SKM-1 (cell line): ENCODE measurements around the gene KCNAB3.

ENCODE experiments used
- DNase-seq: peaks from one replicate; lab custom pipeline; 2025; ENCODE audit not compliant: unreplicated experiment; lab: John Stamatoyannopoulos, UW

The KCNAB3 gene

DNA sequence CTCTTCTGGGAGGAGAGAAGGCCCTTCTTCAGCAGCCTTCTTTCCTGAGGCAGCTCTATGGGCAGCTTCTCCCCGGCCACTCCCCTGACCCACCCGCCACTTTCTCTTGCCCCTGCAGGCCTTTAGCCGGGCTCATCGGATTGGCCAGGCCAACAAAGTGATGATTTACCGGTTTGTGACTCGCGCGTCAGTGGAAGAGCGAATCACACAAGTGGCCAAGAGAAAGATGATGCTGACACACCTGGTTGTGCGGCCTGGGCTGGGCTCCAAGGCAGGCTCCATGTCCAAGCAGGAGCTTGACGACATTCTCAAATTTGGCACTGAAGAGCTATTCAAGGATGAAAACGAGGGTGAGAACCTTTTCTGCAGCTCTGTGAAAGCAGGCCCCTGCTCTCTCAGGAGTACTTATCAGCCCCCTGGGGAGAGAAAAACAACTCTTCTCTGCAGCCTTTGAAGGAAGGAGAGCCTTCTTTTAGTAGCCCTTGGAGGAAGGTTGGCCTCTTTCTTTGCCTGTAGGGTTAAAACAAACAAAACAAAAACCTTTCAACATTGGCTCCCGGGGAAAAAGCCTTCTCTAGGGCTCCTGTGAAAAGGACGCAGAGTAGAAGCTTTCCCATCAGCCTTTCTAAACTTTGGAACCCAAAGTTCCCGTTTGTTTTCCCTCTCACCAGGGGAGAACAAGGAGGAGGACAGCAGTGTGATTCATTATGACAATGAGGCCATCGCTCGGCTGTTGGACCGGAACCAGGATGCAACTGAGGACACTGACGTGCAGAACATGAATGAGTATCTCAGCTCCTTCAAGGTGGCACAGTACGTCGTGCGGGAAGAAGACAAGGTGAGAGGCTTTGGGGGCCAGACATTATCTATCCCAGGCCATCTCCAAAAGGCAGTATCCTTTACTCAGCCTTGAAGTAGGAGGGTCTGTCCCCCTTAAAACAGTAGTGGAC lies 26.2 kb downstream of the KCNAB3 start:
- no peak for DNase-seq

DNA sequence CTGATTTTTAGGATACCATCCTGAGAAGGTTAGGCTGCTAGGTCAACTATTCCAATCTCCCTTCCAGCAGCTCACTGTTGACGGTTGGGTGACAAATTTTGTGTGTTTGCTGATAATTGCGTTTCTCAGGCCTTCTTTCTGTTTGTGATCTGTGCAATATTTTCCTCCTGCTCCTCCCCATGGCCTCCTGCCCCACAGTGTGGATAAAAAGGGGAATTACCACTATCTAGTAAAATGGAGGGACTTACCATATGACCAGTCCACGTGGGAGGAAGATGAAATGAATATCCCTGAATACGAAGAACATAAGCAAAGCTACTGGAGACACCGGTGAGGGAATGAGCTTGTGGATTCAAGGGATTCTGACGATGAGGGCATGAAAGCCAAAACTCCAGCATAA lies 31.9 kb downstream of the KCNAB3 start:
- no peak for DNase-seq

DNA sequence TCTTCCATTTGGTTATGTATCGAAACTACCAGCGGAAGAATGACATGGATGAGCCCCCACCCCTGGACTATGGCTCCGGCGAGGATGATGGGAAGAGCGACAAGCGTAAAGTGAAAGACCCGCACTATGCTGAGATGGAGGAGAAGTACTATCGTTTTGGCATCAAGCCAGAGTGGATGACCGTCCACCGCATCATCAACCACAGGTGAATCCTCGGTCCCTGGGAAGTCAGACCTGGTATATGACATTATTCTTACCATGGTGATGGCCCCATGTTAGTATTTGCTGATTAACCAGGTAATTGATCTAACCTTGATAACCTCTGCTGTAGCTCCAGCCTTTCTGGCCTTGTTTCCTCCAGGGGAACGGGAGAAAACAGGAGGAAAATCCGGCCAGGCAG lies 32.6 kb downstream of the KCNAB3 start:
- DNase-seq = no peak

DNA sequence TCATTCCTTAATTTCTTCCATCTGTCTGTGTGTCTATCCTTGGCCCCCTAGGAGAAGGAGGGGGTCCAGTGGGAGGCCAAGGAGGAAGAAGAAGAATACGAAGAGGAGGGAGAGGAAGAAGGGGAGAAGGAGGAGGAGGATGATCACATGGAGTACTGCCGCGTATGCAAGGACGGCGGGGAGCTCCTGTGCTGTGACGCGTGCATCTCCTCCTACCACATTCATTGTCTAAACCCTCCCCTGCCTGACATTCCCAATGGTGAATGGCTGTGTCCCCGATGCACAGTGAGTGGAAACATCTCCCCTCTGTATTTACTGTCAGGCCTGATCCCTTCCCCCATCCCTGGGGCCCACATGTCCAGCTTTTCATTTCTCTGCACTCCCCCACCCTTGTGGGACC lies 34.8 kb downstream of the KCNAB3 start:
- DNase-seq = no peak

DNA sequence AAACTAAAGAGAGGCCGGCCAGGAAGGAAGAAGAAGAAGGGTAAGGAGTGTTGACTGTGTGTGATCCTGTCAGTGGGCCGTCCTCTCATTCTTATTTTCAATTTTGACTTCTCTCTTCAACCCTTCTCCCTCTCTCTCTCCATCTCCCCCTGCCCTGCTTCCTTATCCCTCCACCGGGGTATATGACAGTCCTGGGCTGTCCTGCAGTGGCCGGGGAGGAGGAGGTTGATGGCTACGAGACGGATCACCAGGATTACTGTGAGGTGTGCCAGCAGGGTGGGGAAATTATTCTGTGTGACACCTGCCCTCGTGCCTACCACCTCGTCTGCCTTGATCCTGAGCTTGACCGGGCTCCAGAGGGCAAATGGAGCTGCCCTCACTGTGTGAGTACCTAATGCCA lies 35.4 kb downstream of the KCNAB3 start:
- DNase-seq = no peak

DNA sequence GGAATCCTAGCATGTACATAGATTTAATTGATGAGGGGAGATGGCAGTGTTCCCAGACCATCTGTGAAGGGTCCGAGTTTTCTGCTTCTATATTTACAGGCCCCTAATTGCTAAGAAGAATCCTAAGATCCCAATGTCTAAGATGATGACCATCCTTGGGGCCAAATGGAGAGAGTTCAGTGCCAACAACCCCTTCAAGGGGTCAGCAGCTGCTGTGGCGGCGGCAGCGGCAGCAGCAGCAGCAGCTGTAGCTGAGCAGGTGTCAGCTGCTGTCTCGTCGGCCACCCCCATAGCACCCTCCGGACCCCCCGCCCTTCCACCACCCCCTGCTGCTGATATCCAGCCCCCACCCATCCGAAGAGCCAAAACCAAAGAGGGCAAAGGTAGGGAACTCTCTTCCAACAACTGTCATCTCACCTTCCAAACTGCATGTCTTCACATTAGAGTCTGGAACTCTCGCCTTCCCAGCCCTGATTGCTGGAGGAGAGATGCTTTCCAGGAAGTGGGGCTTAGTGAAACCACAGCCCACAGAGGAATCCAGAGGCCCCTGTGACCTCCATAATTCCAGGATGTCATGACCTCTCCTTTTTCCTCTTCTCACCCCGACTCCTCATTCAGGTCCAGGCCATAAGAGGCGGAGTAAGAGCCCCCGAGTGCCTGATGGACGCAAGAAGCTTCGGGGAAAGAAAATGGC lies 36.3 kb downstream of the KCNAB3 start:
- DNase-seq = no peak

DNA sequence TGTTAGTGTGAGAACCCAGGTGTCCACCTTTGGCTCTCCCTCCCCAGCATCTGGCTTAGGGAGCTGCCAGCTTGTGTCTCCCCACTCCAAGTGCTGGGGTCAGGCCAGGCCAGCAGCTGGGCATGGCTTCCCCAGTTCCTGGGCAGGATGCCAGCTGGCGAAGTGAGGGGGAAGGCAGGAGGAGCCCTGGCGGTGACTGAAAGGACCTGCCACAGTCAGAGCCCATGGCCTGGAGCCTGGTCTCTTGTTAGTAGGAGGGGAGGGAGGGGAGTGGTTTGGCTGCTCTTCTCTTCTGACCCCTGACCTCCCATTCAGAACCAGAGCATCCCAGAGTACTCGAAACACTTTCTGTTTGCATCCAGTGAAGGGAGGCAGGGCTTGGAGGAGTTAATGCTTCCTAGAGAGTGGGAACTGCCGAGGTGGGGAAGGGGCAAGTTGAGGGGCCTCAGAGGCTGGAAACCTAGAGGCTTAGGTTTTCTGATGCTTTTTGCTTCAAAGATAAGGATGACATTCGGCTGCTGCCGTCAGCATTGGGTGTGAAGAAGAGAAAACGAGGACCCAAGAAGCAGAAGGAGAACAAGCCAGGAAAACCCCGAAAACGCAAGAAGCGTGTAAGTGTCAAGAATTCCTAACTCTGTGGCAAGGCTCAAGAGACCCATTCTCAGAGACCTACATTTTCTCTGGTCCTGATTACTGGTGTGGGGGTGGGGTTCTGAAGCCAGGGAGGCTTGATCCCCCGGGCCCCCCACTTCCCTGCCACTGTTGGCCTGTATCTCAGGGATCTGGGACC lies 40.3 kb downstream of the KCNAB3 start:
- no peak for DNase-seq

DNA sequence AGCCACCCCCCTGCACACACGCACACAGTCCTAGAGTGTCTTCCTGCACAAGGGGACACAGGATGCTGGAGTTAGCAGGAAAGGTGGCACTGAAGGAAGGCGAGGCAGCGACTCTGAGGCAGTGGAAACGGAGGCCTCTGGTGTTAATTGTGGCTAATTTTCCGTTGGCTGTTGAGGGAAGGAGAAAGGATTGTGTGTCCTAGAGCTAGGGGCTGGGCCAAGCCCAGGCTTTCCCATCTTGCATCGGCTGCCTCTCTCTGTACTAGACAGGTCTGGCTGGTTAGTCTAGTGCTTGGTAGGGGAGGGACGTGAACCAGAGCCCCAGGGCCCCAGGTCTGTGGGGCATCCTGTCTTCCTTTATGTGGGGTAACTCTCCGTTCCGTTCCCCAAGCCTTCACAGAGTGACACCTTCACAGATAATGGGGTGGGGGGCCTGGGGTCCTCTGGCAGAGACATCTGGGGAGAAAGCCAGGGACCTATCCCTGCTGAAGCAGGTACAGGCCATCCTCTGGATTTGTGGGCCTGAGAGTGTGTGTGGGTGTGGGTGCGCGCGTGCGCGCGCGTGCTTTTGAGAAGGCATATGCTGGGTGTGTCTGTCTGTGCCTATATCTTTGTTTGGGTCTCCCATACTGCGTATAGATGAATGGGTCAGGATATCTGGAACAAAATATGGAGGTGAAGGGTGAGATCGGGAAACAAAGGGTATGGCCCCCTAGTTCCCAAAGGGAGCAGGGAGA lies 41.3 kb downstream of the KCNAB3 start, which contains the start of gene CHD3:
Gene CHD3, plus strand, starts transcription at position 606 of the 737 bp plus-strand sequence. CDS start 212 bp downstream, outside the sequence.
- DNase-seq = no peak

DNA sequence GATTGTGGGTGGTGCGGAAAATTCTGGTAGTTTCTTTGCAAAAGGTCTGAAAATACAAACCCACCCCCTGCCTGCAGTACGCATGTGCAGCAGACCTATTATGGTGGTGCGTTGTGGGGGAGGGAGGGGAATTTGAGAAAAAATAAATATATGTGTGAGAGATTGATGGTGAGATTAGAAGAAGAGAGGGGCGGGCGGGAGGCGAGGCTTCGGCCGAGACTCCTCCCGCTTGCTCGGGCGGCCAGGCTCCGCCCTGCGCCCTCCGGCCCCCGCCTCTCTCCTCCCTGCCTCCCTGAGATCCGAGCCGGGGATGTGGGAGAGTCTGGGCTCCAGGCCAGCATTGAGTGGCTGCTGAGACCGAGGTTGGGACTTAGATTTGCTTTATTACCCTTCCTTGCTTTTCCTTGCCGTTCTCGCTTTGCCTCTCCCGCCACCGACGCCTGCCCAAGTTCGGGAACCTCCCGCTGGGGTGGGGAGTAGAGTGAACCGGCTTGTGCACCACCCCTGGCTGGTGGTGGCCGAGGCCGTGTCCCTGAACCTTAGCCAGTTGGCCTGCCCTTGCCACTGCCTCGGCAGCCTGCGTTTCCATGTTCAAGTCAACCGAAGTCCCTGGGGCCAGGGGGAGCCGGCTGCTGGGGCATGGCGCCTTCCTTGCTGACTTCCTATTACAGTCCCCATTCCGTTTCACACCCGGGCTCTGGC lies 42.0 kb downstream of the KCNAB3 start:
- no peak for DNase-seq

DNA sequence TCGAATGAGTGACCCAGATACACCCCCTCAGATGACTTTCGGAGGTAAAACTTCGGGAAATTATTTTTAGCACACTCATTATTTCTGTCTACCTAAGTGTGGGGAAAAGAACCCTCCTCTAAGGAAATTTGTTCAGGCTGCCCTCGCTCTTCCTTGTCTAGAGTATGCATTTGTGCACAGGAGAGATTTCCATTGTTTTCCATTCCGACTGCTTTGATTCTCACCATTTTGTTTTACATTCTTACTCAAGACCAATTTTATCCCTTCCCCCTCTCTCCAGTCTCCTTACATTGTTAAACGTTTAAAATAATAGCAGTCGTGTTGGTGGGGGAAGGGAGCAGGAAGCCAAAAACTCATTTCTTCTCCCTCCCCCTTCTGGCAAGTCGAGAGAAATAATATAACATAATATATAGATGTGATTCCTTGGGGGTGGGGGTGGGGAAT lies 42.6 kb downstream of the KCNAB3 start:
- DNase-seq = no peak

DNA sequence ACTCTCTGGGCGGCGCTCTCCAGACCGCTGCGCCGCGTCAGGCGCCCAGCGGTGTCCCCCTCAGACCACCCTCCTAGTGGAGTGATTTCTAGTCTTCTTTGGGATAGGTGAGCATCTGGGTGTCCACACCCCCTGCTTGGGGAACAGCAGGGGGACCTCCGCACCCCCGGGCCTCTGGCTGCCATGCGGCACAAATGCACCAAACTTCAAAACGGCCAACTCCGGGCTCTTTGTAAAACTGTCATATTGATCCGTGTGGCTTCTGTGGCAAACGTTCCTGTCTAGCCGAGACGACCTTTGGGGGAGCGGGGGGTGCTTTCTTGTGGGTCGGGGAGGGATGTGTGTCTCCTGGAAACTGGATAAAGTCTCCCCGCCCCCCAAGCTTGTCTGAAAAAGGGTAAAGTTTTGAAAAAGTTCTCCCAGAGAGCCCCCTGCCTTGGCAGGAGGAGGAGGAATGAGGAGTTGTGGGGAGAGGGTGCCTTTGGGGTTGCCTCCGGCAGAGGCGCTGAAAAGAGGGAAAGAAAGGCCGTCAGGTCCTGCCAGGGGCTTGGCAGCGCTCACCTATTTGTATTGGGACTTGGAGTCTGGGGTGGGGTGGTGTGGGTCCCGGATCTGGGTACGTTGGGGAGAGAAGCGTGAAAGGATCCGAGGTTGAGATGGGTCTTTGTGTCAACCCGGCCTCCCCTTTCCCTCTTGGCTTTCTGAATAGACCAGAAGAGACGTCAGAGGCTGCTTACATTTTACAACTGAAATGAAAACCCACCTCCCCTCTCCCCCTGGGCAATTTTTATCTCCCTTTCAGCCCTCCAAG lies 43.2 kb downstream of the KCNAB3 start:
- no peak for DNase-seq

DNA sequence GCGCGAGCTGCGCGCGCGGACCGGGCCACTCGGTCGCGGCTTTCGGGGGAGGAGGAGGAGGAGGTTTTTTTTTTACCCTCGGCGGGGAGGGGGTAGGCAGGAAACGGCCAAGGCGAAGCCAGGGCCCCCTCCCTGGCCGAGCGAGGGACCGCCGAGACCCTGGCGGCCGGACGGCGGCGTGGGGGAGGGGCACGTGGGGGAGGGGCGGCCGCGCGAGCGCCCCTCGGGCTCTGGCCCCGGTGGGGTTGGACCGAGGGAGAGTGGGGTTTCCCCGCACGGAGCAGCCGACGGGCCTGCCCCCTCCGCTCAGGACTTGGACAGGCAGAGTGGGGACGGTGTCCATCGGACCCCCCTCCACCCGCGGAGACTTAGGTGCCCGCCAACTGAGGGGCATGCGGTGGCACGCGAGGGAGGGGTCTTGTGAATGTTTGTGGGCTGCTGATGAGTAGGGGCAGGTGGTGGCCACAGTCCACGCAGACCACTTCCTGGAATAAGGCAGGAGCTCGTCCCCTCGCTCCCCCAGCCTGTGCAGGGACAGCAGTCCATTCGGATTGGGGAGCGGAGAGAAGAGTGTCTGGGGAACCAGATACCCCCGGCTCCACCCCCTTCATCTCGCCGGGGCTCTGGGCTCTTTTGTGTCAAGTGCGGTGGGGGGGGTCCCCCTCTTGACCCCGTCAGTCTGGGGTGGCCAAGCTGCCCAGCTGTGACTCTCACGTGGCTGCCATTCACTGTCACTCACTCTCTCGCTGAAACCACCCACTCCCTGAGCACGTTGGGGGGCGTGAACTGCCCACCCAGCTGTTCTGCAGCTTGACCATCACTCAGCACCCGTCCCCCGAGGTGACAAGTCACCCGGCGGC lies 44.1 kb downstream of the KCNAB3 start:
- DNase-seq = no peak

DNA sequence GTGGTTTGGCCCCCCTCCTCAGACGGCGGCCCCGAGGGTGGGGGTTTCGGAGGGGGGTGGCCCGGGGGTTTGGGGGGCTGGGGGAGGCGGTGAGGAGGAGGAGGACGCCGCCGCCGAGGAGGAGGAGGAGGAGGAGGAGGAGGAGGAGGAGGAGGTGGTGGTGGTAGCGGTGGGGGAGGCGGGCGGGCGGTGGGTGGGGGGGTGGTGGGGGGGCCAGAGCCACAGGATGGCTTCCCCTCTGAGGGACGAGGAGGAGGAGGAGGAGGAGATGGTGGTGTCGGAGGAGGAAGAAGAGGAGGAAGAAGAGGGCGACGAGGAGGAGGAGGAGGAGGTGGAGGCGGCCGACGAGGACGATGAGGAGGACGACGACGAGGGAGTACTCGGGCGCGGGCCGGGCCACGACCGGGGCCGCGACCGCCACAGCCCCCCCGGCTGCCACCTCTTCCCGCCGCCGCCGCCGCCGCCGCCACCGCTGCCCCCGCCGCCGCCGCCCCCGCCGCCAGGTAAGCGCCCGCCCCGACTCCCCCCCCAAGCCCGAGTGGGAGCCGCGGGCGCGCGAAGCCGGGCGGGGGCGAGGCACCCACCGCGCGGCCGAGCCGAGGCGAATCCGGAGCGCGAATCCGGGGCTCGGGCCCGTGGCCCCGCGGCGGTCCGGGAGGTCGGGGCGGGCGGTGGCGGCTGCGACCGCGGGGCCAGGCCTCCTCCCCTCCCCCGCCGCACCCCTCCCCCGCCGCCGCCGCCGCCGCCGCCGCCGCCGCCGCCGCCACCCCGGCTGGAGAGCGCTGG lies 44.9 kb downstream of the KCNAB3 start:
- no peak for DNase-seq

DNA sequence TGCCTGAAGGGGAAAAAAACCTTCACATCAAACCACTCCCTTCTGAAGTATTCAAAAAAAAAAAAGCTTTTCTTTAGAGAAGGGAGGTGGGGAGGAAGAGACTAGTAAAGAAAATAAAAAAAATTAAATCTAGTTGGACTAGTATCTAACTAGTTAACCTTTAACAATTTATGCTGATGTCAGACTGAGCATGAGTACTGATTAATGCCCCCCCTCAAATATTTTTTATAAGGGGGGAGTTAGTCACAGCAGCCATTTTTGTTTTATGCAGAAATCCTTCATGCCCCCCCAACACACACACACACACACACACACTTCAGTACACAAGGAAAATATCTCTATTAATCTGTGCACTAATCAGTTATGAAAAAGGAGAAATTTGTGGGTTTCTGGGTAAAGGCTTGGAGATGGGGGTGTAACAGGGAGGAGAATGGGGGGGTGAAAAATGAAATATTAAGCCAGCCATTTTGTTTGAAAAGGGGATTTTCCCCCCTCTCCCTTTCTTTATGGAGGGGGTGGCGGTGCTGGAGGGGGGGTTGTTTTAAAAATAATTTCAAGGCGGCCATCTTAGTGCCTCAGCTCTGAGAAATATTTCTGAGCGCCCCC lies 45.8 kb downstream of the KCNAB3 start:
- DNase-seq = no peak

DNA sequence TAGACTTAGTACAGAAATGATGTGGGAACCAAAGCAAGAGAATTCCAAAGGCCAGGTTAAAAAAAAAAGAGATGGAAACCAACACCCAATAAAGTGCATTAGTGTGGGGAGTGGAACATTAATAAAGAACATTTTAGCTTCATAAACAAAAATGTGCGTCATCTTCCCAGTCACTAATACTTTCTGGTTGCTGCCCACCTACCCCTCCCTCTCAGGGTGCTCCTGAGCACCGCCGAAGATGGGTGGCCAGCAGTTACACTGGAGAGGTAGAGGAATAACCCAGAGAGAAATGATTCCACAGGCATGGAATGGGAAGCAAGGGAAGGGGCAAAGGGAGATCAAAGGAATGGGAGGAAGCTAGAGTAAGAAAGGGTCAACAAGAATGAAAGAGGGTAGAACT lies 47.0 kb downstream of the KCNAB3 start:
- DNase-seq = no peak

DNA sequence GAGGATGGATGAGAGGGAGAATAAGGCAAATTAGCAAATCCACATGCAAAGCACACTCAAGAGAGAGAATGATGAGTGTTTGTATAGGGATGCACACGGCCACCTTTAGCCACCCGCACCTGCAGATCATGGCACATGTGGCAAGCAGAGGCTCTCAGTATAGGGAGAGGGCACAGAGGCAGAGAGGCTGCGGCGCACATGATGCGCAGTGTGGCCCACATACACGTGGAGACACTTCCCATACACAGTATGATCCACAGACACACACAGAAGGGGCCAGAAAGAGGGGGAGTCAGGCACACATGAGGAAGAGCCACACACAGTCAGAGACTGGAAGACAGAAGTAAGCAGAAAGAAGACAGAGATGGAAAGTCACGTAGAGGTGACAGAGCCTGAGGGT lies 47.6 kb downstream of the KCNAB3 start:
- DNase-seq = no peak
